GM19395 (cell line): ENCODE measurements around the gene TMPRSS4.

Experiments
- ATAC-seq: cut with Tn5 transposase; IDR thresholded peaks from one replicate; pipeline ENCODE4 v1.9.1; 2021; ENCODE audit warnings: mild to moderate bottlenecking, moderate library complexity; ENCODE audit not compliant: unreplicated experiment

The TMPRSS4 gene

DNA sequence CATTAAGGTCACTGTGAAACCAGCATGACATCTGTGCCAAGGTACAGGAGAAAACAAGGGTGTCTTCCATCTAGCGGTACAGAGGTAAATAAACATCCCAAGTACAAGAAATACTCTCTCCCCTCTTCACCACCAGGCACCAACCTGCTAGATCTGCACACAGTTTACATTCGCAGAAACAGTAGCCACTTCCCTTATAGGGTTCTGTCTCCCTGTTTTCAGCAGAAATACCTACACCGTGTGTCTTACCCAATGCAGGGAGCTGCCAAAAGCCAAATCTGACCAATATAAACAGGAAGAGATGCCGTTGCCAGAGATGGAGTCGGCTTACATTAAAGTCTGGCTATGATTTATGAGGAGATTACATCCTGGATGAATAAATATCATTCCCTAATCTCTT is 74.6 kb downstream of the TMPRSS4 start:
- ATAC-seq = no peak

DNA sequence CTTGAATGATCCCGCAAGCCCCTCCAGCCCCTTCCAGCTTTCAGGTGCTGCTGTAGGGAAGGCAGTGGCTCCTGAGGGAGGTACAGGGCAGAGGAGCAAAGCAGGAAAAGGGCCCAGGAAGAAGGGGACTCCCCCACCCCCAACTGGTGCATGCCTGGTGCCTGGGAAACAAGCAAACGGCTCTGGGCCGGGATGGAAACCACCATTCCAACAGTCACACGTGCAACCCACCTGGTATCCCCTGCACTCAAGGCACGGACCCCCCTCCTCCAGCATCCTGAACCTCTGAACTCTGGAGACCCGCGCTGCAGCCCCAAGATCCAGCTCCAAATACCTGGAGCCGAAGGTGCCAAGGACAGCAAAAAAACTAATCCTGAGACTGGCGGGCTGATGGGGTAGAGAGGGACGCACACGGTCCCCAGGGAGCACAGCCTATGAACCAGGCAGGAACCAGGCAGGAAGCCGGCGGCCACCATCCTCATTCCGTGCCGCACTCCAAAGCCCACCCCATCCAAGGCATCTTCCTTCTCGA is 75.2 kb downstream of the TMPRSS4 start:
- no peak for ATAC-seq

DNA sequence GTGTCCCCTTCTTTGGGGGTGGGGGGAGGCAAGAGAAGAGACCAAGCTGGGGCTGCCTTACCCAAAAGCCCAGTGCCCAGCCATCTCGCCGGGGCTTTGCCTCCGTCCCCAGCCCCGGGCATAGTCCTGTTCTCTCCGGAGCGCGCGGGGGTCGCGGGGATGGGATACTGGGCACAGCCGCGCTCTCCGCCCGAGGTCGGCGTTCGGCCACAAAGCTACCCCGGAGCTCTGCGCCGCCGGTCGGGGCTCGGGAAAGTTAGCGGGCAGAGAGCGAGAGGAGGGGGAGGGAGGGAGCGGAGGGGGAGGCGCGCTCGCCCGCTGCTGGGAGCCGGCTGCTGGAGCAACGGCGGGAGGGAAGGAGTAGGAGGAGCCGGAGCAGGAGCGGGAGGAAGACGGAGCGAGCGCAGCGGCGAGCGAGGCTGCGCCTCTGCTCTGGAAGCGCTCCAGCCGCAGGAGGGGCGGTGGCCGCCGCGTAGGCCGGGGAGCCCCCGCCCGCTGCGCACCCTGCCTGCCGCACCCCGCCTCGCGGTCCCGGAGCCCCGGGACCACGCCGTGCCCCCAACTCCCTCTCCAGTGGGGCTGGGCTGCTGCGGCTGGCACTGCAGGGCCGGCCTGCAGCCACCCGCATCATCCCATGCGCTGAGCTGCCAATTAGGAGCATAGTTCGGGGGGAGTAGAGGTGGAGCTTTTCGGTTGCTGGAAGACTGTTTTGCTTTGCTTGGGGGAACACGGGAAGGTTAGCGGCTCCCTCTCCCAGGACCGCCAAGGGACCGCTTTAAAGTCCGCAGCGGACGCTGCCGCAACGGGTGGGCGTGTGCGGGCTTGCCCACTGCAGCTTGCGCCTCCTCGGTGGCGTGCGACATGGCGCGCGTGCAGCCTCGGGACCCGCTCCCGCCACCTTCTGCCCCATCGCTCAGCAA is 75.9 kb downstream of the TMPRSS4 start, which contains the start of gene SCN4B:
TSS of gene SCN4B (minus strand) at position 272 of the 920 bp plus-strand sequence. CDS start at position 122, 150 bp downstream.
- no peak for ATAC-seq

DNA sequence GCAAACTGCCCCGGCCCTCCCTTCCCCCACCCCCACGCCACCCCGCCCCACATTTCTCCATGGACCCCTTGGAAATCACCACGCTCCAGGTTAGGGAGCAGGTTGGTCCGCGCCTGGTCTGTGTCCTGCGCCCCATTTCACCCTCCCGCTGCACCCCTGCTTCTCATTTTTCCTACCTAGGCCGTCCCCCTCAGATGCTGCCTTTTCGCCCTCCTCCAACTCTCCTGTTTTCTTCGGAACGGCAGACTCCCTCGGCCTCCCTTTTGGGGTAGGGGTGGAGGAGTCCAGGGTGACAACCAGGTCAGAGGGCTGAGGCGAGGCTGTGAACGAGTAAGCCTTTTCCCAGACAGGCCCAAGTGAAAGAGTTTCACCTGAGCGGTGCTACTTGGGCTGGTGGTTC is 76.6 kb downstream of the TMPRSS4 start:
- ATAC-seq = no peak

DNA sequence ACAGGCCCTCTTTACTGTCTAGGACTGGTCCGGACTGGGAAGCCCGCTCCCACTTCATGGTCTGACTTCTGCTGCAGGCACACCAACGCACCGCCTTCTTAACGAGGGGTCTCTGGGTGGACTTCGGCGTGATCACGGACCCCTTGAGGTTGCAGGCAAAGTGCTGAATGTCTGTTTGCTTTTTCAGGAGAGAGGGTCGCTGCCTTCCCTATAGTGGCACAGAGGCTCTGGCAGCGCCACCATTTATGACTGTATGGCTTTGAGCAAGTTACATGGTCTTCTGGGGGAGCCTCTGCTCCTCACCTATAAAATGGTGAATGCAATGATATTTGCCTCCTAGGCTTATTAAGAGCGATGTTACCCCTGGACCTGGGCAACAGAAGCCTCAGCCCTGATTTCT is 77.1 kb downstream of the TMPRSS4 start:
- ATAC-seq = no peak

DNA sequence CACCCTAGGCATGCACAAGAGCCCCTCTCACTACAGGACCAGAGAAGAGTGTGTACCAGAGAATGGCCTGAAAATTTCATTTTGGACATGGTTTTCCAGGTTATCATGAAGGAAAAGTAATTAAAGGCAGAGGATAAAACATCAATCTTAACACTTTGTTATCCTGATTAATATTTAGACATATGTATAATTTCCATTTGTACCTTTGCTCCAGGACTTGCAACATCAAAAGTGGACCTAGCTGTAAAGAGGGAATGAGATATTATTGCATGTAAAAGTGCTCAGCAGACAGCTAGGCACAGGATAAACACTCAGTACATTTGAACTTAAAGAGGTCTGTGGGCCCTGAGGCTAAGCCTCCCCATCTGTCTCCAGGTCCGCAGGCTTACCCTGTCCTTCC is 77.8 kb downstream of the TMPRSS4 start:
- no peak for ATAC-seq

DNA sequence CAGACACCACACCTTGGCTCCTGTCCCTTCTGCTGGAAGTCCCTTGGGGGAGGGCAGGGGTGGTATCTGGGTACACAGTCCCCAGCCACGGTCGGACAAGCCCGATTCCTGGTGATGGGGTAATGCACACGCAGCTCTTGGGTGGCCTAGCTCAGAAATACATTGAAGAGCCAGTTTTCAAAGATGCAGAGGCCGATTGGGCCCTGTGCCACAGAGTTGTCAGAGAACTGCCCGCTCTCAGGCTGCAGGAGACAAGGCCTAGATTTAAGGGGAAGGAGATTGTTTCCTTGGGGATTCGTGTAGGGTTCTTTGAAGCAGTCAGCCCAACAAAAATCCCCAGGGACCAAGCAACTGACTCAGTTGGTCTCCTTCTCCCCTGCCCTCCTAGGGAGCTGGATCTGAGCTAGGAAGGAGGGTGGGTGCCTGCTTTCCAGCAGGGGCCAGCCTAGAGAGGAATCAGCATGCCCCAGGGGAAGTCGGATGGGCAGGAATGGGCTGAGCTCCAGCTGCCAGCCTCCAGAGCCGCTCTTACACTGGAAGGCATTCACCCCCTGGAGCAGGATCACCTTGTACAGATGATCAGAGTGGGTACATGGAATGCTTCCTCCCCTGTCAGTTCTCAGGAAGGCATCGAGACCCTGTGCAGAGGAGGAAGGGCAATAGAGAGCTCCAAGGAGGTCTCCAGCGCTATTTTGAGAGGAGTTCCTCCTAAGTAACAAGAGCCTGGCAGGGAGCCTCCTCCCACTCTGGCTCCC is 79.1 kb downstream of the TMPRSS4 start:
- no peak for ATAC-seq

DNA sequence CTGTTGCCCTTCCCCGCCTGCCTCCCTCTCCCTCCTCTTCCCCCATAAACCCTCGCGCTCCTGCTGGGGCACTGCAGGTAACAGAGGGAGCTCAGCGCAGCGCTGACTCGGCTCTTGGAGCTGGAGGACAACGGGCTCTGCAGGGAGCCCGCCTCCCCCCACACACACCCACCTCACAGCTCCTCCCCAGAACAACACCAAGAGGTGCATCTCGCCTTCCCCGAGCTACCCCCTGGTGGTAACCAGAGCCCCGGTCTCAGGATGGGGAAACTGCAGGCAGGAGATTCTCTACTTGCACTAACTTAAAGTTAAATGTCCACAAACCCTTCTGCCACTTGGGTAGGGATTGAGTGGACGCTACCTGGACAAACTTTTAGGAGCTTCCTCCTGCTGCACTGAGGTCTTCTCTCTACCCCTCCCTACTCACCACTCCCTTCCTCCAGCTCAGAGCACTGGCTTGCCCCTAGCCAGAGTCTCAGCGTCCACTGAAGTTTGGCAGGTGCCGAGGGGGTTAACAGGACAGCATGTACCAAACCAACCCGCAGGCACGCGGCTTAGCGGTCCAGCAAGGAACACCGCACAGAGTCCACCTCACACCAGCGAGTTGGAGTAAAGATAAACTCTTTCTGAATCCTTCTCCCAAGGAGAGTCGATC is 79.8 kb downstream of the TMPRSS4 start:
- no peak for ATAC-seq

DNA sequence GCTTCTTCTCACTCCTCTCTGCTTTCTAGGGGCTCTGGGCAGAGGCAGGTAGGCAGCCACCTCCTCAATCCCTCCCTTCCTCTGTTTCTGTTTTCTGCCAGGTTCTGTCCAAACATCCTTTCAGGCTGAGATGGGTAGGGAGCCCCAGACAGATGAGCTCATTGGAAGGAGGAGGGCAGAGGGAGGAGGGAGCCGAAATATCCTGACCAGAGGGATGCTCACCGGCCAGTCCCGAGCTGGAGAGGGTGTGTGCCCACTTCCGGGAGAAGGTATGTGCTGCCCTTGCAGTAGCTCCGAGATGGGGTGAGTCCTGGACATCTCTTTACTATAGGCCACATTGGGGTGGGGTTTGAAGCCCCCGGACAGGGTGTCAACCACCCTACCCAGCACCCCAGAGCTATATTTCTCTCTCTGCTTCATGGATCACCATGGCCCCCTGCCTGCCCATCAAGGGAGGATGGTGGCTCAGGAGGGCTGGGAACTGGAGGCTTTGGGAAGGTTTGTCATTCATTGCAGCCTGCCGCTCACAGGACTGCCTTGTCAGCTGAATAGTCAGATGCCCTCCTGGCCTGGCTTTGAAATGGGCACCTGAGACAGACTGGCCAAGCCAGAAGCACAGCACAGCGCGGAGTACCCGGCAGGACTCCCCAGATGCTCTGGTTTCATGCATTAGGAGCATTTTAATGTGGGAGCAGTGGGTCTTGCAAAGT is 80.5 kb downstream of the TMPRSS4 start:
- ATAC-seq = no peak

DNA sequence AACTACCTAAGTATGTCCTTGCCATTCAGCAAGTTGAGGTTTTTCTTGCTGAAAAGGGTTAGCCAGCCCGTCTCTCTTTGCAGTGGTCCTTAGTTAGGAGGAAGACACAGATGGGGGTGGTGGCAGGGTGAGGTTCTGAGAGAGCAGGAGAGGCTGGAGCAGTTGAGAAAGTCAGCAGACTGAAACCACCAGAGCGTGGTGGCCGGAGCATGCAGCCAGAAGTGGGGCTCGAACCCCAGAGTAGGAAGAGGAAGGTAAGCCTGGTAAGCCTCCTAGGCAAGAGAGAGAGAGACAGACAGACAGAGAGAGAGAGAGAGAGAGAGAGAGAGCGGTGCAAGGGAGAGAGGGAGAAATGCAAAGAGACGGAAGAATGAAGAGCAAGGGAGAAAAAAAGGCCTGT is 84.9 kb downstream of the TMPRSS4 start:
- no peak for ATAC-seq

DNA sequence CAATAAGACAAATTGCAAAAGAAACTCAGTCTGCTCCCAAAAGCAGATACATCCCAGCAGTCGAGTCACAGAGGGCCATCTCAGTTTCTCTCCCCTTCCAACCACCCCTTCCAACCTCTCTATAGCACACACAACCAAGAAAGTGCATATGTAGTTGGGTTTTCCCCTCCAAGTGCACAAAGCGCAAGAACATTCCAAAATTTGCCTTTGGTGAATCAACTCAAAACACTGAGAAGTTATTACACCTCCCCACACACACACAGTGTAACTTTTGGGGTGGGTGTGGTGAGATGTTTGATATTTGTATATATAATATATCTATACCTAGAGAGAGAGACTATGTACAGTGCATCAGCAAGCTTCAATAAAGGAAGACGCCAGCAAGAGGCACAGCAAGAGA is 86.0 kb downstream of the TMPRSS4 start:
- no peak for ATAC-seq

DNA sequence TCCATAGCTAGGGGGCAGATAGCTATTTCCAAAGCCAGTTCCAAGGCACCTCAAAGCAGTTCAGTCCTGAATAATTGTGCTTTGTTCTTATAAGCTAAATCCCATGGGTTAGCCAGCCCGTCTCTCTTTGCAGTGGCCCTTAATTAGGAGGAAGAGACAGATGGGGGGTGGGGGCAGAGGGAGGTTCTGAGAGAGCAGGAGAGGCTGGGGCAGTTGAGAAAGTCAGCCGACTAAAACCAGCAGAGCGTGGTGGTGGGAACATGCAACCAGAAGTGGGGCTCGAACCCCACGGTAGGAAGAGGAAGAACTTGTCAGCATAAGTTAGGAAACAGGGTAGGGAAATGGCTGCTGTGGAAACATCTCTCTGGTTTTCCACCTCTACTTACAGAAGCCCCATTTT is 86.6 kb downstream of the TMPRSS4 start:
- no peak for ATAC-seq

DNA sequence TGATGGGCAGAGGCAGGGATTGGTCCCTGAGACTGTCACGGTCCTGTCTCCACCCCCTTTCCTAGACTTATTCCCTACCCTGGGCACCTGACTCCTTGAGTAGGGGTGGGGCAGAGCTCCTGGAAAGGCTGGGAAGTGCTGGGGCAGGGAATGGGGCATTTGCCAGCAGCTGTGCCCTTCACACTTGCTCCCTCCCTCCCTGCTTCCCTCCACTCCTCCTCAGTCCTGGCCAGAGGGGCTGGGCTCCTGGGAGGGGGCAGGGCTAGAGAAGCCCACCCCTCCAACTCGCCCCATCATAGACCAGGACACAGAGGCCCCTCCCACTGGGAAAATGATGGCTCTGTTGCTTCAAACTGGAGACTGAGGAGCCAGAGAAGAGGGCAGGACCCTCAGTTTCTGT is 88.0 kb downstream of the TMPRSS4 start:
- no peak for ATAC-seq

DNA sequence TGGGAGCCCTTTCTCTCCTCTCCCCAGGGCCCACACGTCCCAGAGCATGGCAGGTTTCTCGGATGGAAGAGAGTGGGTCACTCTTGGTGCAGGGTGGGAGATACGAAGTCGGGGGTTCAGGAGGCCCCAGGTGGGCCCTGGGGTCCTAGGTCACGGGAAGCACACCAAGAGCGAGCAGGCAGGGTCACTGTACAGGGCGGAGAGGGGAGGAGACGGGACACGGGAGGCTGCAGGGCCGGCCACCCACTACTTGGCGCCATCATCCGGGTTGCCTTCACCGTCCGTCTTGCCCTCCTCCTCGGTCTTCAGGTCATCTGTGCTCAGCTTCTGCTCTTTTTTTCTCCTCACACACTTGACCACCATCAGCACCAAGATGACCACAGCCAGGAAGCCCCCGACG is 89.8 kb downstream of the TMPRSS4 start:
- ATAC-seq = no peak

DNA sequence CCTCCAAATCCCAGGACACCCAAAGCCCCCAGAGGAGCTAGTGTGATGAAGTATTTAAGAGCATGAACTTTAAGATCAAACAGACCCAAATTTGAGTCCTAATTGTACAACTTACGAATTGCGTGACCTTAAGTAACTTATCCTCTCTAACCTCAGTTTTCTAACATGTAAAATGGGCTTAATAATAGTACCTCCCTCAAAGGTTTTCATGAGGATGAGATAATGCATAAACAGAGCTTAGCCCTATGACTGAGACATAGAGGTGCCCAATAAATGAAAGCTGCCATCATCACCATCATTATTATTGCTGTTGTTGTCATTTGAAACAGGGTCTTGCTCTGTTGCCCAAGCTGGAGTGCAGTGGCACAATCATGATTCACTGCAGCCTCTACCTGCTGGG is 90.4 kb downstream of the TMPRSS4 start:
- no peak for ATAC-seq

DNA sequence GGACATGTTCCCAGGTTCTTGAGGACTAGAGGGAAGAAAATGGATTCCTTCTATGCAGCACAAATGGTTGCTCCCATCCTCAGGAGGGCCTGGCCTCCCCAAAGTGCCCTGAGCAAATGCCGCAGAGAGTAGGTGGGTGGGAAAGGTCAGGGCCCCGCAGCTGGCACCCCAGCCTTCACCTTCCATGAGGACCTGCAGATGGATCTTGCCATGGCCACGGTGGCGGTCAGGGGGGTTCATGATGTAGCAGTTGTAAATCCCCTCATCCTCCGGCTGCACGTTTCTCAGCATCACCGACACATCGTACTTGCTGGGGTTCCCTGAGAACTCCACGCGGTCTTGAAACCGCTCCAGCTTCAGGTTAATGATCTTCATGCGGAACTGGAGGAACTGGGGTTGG is 91.0 kb downstream of the TMPRSS4 start:
- no peak for ATAC-seq

DNA sequence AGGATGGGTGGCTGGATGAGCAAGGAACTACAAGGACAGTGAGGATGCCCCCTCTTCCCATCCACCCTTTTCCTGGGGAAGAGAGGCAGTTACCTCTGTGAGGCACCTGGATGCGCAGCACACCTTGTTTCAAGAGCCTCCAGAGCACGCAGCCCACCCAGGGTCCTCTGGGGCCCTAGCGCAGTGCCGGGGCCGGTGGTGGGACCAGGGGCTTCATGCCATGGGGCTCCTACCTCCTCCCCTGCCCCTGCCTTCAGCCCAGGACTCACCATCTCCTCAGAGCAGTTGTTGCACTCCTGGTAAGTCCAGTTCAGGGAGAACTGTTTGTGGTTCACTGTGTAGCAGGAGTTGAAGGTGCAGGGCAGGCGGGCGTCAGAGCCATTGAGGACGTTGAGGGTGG is 91.4 kb downstream of the TMPRSS4 start:
- ATAC-seq = no peak

DNA sequence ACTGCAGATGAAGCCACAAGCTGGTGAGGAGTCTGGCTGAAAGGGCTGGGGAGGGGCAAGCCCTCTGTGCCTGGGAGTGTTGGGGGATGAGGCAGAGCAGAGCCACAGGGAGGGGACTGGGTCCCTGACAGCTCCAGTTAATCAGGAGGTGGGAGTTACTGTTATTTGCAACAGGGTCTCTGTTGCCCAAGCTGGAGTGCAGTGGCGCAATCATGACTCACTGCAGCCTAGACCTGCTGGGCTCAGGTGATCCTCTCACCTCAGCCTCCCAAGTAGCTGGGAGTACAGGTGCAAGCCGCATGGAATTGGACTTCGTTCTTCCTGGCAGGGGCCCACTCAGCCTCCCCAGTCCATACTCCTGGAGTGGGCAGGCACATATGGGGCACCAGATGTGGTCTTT is 91.9 kb downstream of the TMPRSS4 start:
- no peak for ATAC-seq

DNA sequence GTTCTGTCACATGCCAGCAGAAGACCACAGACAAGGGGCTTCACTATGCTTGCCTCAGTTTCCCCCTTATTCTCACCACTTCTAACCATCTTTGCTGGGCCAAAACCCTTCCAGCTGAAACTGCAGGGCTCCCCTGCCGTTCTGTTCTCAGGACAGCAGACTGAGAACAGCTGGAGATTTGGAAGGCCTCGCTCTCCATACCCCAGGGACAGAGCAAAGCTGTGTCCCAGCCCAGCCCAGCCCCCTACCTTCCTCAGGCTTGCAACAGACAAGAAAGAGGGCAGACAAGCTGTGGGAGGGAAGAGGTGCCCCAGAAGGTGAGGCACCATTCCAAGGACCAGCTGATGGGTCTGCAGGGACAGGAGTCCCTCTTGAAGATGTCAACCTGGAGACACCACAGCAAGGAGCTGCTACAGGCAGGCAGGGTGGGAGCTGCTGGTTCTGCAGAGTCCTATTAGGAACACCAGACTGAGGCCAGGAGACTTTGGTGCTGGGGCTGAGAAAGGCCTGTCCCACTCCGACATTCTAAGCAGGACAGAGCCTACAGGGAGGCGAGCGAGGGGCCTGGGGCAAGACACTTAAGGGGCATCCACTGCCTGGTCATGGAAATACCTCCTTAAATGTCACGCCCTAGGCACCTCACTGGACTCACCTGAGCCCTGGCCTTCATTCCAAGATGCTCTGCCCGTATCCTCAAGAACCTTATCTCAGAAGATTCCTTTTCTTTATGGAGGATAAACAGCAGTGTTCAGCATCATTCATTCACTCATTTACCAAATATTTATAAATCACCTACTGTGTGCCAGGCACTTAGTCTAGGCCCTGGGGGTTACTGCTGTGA is 92.6 kb downstream of the TMPRSS4 start:
- ATAC-seq = no peak

DNA sequence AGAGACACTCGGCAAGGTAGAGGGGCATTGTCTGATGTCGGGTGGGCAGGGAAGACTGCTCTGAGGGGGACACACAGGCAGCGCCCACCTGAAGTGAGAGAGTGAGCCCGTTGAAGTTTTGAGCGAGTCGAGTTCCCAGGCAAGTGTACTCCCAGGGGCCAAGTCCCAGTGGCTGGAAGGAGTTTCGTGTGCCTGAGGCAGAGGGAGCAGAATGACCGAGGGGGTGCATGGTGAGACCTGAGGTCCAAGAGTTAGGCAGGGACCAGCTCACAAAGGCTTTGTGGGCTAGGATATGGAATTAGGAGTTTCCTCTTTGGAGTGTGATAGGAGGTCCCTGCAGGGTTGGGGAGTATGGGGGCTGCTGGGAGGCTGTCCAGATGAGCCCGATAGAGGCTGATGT is 93.4 kb downstream of the TMPRSS4 start:
- no peak for ATAC-seq
